GM12873 (cell line): ENCODE measurements around the gene FAXC.

Experiments used
- CTCF ChIP-seq: IDR thresholded peaks from 2 replicates; pipeline ENCODE4 v1.5.1; 2012; ENCODE audit warnings: low read depth, mild to moderate bottlenecking, moderate library complexity, low read length, control low read depth; ENCODE audit not compliant: insufficient read depth; ENCODE audit errors: missing control alignments

FAXC gene

GRCh38 chr6:99318566-99318965 lies 30.9 kb downstream of the FAXC start:
- TF ChIP-seq CTCF = no peak

GRCh38 chr6:99312354-99312753 lies 37.1 kb downstream of the FAXC start:
- TF ChIP-seq CTCF = no peak

- TF ChIP-seq CTCF = no peak
Observed at GRCh38 chr6:99310553-99310952, 38.9 kb downstream of the FAXC start.

- TF ChIP-seq CTCF = no peak
Observed at GRCh38 chr6:99309557-99309956, 39.9 kb downstream of the FAXC start.

- no peak for TF ChIP-seq CTCF
Observed at GRCh38 chr6:99308788-99309187, 40.7 kb downstream of the FAXC start.

- no peak for TF ChIP-seq CTCF
Observed at GRCh38 chr6:99307295-99307907, 42.1 kb downstream of the FAXC start.

- no peak for TF ChIP-seq CTCF
Observed at GRCh38 chr6:99306341-99306740, 43.1 kb downstream of the FAXC start.
